CD14-positive monocyte (primary cell): ENCODE results near the gene ADAM23. TPM values are rescaled to one million over a fixed set of nuclear protein-coding genes. Genes with fewer than 3 reads are reported as not detected.

ENCODE experiments used
- DNase-seq, 3 donors: peaks; one replicate each; pipeline ENCODE4 v3.0.0-alpha.2; 2011 to 2022
- H2AFZ ChIP-seq: 2 replicates; pipeline ENCODE4 v1.6.0; 2012; ENCODE audit warnings: mild to moderate bottlenecking, low read depth, low read length, inconsistent platforms; ENCODE audit not compliant: insufficient read depth, poor library complexity, severe bottlenecking
- H3K27ac ChIP-seq, 2 donors: 1 replicate in 1 of 2; 2 replicates in 1 of 2; pipeline ENCODE4 v1.5.1; 2012 to 2013; ENCODE audit warnings: low read length in 2 of 2, control low read depth in 1 of 2, inconsistent platforms in 1 of 2, low read depth in 1 of 2, mild to moderate bottlenecking in 1 of 2
- H3K27me3 ChIP-seq, 2 donors: one replicate each; pipeline versions ENCODE4 v1.6.0 to v1.6.1; 2011 to 2013; ENCODE audit warnings: low read length in 2 of 2; ENCODE audit not compliant: control insufficient read depth in 2 of 2, insufficient read depth in 2 of 2
- H3K36me3 ChIP-seq, 2 donors: replicated peaks in 1 of 2; 1 replicate in 1 of 2; 2 replicates in 1 of 2; pipeline versions ENCODE4 v1.5.1 to v1.6.1; 2012 to 2013; ENCODE audit warnings: low read length in 2 of 2, control low read depth in 1 of 2, inconsistent platforms in 1 of 2, mild to moderate bottlenecking in 1 of 2; ENCODE audit not compliant: insufficient read depth in 2 of 2, control insufficient read depth in 1 of 2
- H3K4me1 ChIP-seq, 2 donors: 1 replicate in 1 of 2; 2 replicates in 1 of 2; pipeline versions ENCODE4 v1.5.1 to v1.6.1; 2012 to 2013; ENCODE audit warnings: low read length in 2 of 2, control low read depth in 1 of 2, inconsistent platforms in 1 of 2, mild to moderate bottlenecking in 1 of 2, moderate library complexity in 1 of 2; ENCODE audit not compliant: insufficient read depth in 2 of 2, control insufficient read depth in 1 of 2
- H3K4me2 ChIP-seq: replicated peaks from 2 replicates; pipeline ENCODE3; 2012; ENCODE audit warnings: low read length, moderate library complexity, mild to moderate bottlenecking; ENCODE audit not compliant: poor library complexity, severe bottlenecking; ENCODE audit errors: extremely low read depth
- H3K4me3 ChIP-seq, 3 experiments: fragments of 200-600 bp in 1 of 3; sonication (generic) in 1 of 3; replicated peaks in 1 of 3; 1 replicate in 2 of 3; 2 replicates in 1 of 3; pipeline ENCODE4 v1.5.1; 2011 to 2013; ENCODE audit warnings: low read length in 3 of 3, mild to moderate bottlenecking in 3 of 3, control low read depth in 2 of 3, low read depth in 2 of 3, inconsistent platforms in 1 of 3, moderate library complexity in 1 of 3
- H3K79me2 ChIP-seq: 2 replicates; pipeline ENCODE4 v1.6.0; 2012; ENCODE audit warnings: mild to moderate bottlenecking, control low read depth, inconsistent platforms, low read length, moderate library complexity; ENCODE audit not compliant: insufficient read depth
- H3K9ac ChIP-seq: 2 replicates; pipeline ENCODE4 v1.6.0; 2017; ENCODE audit warnings: low read length, mild to moderate bottlenecking; ENCODE audit not compliant: insufficient read depth, poor library complexity, severe bottlenecking
- H3K9me3 ChIP-seq, 2 donors: replicated peaks in 1 of 2; 1 replicate in 1 of 2; 2 replicates in 1 of 2; pipeline versions ENCODE4 v1.5.1 to v1.6.1; 2012 to 2013; ENCODE audit warnings: low read length in 2 of 2, control low read depth in 1 of 2; ENCODE audit not compliant: control insufficient read depth in 1 of 2, insufficient read depth in 1 of 2
- H4K20me1 ChIP-seq: 2 replicates; pipeline ENCODE4 v1.6.0; 2012; ENCODE audit warnings: mild to moderate bottlenecking, low read length, control low read depth, moderate library complexity; ENCODE audit not compliant: insufficient read depth
- H3K27ac Mint-ChIP-seq, 7 donors: one replicate each; pipeline ENCODE4 v1.8.0; 2020; ENCODE audit warnings: mild to moderate bottlenecking in 7 of 7, mixed read lengths in 7 of 7, moderate library complexity in 6 of 7, inconsistent platforms in 2 of 7
- H3K27me3 Mint-ChIP-seq, 3 donors: one replicate each; pipeline ENCODE4 v1.8.0; 2021 to 2022; ENCODE audit warnings: low read depth in 3 of 3, mild to moderate bottlenecking in 3 of 3, mixed read lengths in 3 of 3, moderate library complexity in 3 of 3, inconsistent platforms in 1 of 3
- H3K36me3 Mint-ChIP-seq, 2 donors: one replicate each; pipeline ENCODE4 v1.8.0; 2020; ENCODE audit warnings: mixed read lengths in 2 of 2, inconsistent platforms in 1 of 2, mild to moderate bottlenecking in 1 of 2
- H3K4me1 Mint-ChIP-seq: one replicate; pipeline ENCODE4 v1.8.0; 2020; ENCODE audit warnings: mild to moderate bottlenecking, mixed read lengths
- H3K4me3 Mint-ChIP-seq, 2 donors: one replicate each; pipeline ENCODE4 v1.8.0; 2020; ENCODE audit warnings: mild to moderate bottlenecking in 2 of 2, mixed read lengths in 2 of 2, moderate library complexity in 1 of 2
- H3K9me3 Mint-ChIP-seq, 7 donors: one replicate each; pipeline ENCODE4 v1.8.0; 2020 to 2022; ENCODE audit warnings: mixed read lengths in 7 of 7, mild to moderate bottlenecking in 6 of 7, moderate library complexity in 6 of 7, inconsistent platforms in 2 of 7
- WGBS: methylation state at CpG from one replicate; pipeline ENCODE4 v1.1.5; 2013; ENCODE audit warnings: missing lambda C conversion rate; ENCODE audit not compliant: insufficient coverage; 5-methylcytosine and 5-hydroxymethylcytosine counted together
- intact Hi-C, 2 donors: fragments of 100-400 bp; cut with micrococcal nuclease; formaldehyde crosslinking; loops; one replicate each; pipeline versions ENCODE4 v1.15.0 to v1.15.1; 2023
- polyA plus RNA-seq, 3 donors: library from polyadenylated mRNA; depleted of rRNA in 1 of 3; unstranded in 2 of 3; stranded (reverse) in 1 of 3; fragments of 300-500 nt in 2 of 3; fragments of >200 nt in 1 of 3; fragmentation: Illumina TruSeq in 2 of 3; gene quantifications; 1 replicate in 2 of 3; 2 replicates in 1 of 3; pipeline ENCODE4 v1.2.3, GENCODE V29; 2012 to 2021
- TF ChIP-seq, protein P1 (sequence below): fragments of 200-600 bp; IDR thresholded peaks from one replicate; pipeline ENCODE4 v1.8.0; 2022; ENCODE audit warnings: antibody characterized with exemption, mild to moderate bottlenecking

ADAM23 gene
- polyA plus RNA-seq, 3 donors: not detected

DNA sequence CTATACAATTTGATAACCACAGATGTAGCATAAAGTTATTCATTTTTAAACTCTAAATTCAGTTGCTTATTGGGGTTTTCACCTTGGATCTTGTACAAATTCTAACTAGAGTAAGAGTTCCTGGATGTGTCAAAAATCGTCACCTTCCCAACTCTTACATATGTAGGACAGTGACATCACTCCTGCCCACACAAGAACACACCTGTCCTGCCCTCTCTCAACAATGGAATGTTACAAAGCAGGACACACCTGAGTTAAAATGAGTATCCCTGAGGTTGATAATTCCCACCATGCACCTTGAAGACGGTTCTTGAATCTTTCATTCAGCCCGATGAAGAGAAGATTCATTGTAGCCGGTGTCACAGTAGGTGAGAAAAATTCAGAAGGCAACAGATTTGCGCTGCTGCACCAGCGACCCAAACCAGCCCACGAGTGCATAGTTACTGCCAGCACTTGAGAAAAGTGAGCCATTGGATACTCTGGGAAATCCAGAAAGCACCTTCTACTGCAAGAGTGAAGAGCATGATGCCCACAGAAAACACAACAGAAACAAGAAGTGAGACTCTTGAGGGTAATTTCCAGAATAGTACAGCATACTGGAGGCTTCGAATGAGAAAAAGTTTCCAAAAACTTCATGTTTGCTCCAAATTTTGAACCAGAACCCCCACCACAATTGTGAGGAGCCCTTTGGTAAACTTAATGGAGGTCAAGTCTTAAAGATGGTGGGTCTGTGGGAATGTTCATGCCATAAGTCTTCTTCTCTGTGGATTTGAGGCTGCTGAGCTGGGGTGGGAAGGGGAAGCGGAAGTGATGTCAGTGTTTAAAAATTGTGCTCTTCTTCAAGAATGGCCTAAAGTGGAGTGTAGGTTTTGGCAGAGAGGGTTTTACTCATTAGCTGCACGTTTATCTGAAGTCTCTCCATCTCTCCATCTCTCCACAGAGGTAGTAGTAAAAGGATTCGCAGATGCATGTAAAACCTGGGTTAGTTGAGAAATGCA lies 34.7 kb upstream of the ADAM23 start:
- peaks cover 0 to 7% of the 10 kb centered on the region in 2 donors for H3K9me3 ChIP-seq
- Mint-ChIP-seq H3K9me3 (peaks cover 2 to 16% (median 10%) of the 10 kb centered on the region in 7 donors), H3K4me3 (no peak overlapping the region), H3K27me3 (peaks cover 0 to 5% (median 3%) of the 10 kb centered on the region in 3 donors), H3K4me1 (no peaks in the 10 kb centered on the region), H3K36me3 (no peaks in the 10 kb centered on the region), H3K27ac (no peak overlapping the region)
- 94% methylated on average over 6 of the region's 11 CpGs for WGBS
- H3K4me2 ChIP-seq: no peak overlapping the region
- no peaks in the 10 kb centered on the region for H3K36me3 ChIP-seq
- TF ChIP-seq, protein P1, sequence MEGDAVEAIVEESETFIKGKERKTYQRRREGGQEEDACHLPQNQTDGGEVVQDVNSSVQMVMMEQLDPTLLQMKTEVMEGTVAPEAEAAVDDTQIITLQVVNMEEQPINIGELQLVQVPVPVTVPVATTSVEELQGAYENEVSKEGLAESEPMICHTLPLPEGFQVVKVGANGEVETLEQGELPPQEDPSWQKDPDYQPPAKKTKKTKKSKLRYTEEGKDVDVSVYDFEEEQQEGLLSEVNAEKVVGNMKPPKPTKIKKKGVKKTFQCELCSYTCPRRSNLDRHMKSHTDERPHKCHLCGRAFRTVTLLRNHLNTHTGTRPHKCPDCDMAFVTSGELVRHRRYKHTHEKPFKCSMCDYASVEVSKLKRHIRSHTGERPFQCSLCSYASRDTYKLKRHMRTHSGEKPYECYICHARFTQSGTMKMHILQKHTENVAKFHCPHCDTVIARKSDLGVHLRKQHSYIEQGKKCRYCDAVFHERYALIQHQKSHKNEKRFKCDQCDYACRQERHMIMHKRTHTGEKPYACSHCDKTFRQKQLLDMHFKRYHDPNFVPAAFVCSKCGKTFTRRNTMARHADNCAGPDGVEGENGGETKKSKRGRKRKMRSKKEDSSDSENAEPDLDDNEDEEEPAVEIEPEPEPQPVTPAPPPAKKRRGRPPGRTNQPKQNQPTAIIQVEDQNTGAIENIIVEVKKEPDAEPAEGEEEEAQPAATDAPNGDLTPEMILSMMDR: no peak
- H4K20me1 ChIP-seq: no peaks in the 10 kb centered on the region
- no peaks in the 10 kb centered on the region for H3K4me1 ChIP-seq
- intact Hi-C loops: no loop called here
- H3K79me2 ChIP-seq: no peaks in the 10 kb centered on the region
- no peak overlapping the region for H3K9ac ChIP-seq
- no peak overlapping the region for H2AFZ ChIP-seq
- no peak overlapping the region for H3K27ac ChIP-seq
- H3K27me3 ChIP-seq: no peaks in the 10 kb centered on the region
- no peak overlapping the region for H3K4me3 ChIP-seq
- DNase-seq: no peak

DNA sequence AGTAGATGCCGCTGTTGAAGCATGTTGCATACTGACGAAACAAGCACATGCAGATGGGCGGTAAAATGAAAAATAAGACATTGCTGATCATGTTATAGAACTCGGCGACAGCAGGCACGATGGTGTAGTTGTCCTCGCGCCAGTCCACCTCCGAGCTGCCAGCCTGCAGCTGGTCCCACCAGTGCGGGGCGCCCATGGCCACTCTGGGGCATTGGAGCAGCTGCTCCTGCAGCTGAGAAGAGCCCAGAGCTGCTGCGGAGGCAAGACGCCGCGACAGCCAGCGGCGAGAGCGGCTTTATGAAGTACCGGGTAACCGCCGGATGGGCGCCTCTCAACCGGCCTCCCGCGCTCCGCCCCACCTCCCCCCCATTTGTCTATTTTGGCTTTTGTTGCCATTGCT lies 32.6 kb upstream of the ADAM23 start:
- intact Hi-C loops: no loop called here
- H3K4me3 Mint-ChIP-seq: no peak overlapping the region
- H3K4me1 Mint-ChIP-seq: no peaks in the 10 kb centered on the region
- no peak overlapping the region for H3K9ac ChIP-seq
- H3K4me3 ChIP-seq: no peak overlapping the region
- no peaks in the 10 kb centered on the region for H3K79me2 ChIP-seq
- H3K9me3 ChIP-seq: peaks cover 0 to 7% of the 10 kb centered on the region in 2 donors
- TF ChIP-seq, protein P1: no peak
- WGBS: 100% methylated on average over 11 of the region's 26 CpGs
- no peaks in the 10 kb centered on the region for H3K36me3 ChIP-seq
- no peak for DNase-seq
- H2AFZ ChIP-seq: no peak overlapping the region
- H3K27ac Mint-ChIP-seq: no peak overlapping the region
- no peaks in the 10 kb centered on the region for H3K36me3 Mint-ChIP-seq
- H3K4me2 ChIP-seq: no peak overlapping the region
- H3K27me3 Mint-ChIP-seq: peaks cover 0 to 6% (median 3%) of the 10 kb centered on the region in 3 donors
- no peaks in the 10 kb centered on the region for H3K4me1 ChIP-seq
- H3K27me3 ChIP-seq: no peaks in the 10 kb centered on the region
- H3K9me3 Mint-ChIP-seq: peaks cover 2 to 19% (median 10%) of the 10 kb centered on the region in 7 donors
- H3K27ac ChIP-seq: no peak overlapping the region
- H4K20me1 ChIP-seq: no peaks in the 10 kb centered on the region
